Astrocyte (in vitro differentiated cells and primary cell): Measurements from ENCODE around the gene TRAPPC12. TPM values are rescaled to one million over a fixed set of nuclear protein-coding genes. Genes with fewer than 3 reads are reported as not detected.

Source experiments
- DNase-seq: peaks from one replicate; pipeline ENCODE4 v3.0.0-alpha.2; 2010; ENCODE audit warnings: low read depth
- FAIRE-seq: peaks from 2 replicates; lab custom pipeline; 2011; peaks lifted over from hg19 to GRCh38; lab: Jason Lieb, UNC
- H2AFZ ChIP-seq: 2 replicates; pipeline ENCODE4 v1.6.0; 2012; ENCODE audit warnings: low read depth, low read length, inconsistent platforms
- H3K27ac ChIP-seq: 2 replicates; pipeline ENCODE4 v1.5.1; 2011; ENCODE audit warnings: low read depth, low read length, inconsistent platforms
- H3K27me3 ChIP-seq: 2 replicates; pipeline ENCODE4 v1.6.0; 2011; ENCODE audit warnings: low read length, inconsistent platforms; ENCODE audit not compliant: insufficient read depth
- H3K36me3 ChIP-seq: 2 replicates; pipeline ENCODE4 v1.5.1; 2011; ENCODE audit warnings: low read length, inconsistent platforms; ENCODE audit not compliant: insufficient read depth
- H3K4me1 ChIP-seq: 2 replicates; pipeline ENCODE4 v1.5.1; 2011; ENCODE audit warnings: low read length, inconsistent platforms; ENCODE audit not compliant: insufficient read depth
- H3K4me2 ChIP-seq: 2 replicates; pipeline ENCODE4 v1.6.0; 2012; ENCODE audit warnings: low read length, inconsistent platforms
- H3K4me3 ChIP-seq: 2 replicates; pipeline ENCODE4 v1.5.1; 2011; ENCODE audit warnings: low read depth, mild to moderate bottlenecking, low read length, inconsistent platforms; ENCODE audit not compliant: insufficient read depth
- H3K79me2 ChIP-seq: 2 replicates; pipeline ENCODE4 v1.6.0; 2012; ENCODE audit warnings: mild to moderate bottlenecking, low read length, inconsistent platforms; ENCODE audit not compliant: insufficient read depth
- H3K9ac ChIP-seq: 2 replicates; pipeline ENCODE4 v1.6.0; 2012; ENCODE audit warnings: mild to moderate bottlenecking, low read length, inconsistent platforms
- H3K9me3 ChIP-seq: 2 replicates; pipeline ENCODE4 v1.5.1; 2012; ENCODE audit warnings: low read depth, mild to moderate bottlenecking, low read length, inconsistent platforms; ENCODE audit not compliant: insufficient read depth
- H4K20me1 ChIP-seq: 2 replicates; pipeline ENCODE4 v1.6.0; 2012; ENCODE audit warnings: low read length, inconsistent platforms; ENCODE audit not compliant: insufficient read depth
- H3K27ac Mint-ChIP-seq: one replicate; pipeline ENCODE4 v1.8.0; 2021; ENCODE audit warnings: mild to moderate bottlenecking, mixed read lengths; ENCODE audit not compliant: unreplicated experiment
- H3K27me3 Mint-ChIP-seq: one replicate; pipeline ENCODE4 v1.8.0; 2021; ENCODE audit warnings: low read depth, mixed read lengths; ENCODE audit not compliant: unreplicated experiment
- H3K36me3 Mint-ChIP-seq: one replicate; pipeline ENCODE4 v1.8.0; 2021; ENCODE audit warnings: low read depth, mixed read lengths; ENCODE audit not compliant: unreplicated experiment
- H3K4me1 Mint-ChIP-seq: one replicate; pipeline ENCODE4 v1.8.0; 2021; ENCODE audit warnings: low read depth, mixed read lengths; ENCODE audit not compliant: unreplicated experiment
- H3K4me3 Mint-ChIP-seq: one replicate; pipeline ENCODE4 v1.8.0; 2021; ENCODE audit warnings: mild to moderate bottlenecking, moderate library complexity, mixed read lengths; ENCODE audit not compliant: unreplicated experiment
- H3K9me3 Mint-ChIP-seq: one replicate; pipeline ENCODE4 v1.8.0; 2021; ENCODE audit warnings: mild to moderate bottlenecking, mixed read lengths; ENCODE audit not compliant: unreplicated experiment
- EZH2 ChIP-seq: IDR thresholded peaks from 2 replicates; pipeline ENCODE4 v1.6.1; 2012; ENCODE audit warnings: mild to moderate bottlenecking, low read length, inconsistent platforms; ENCODE audit not compliant: insufficient read depth
- total RNA-seq: library from RNA; stranded (reverse); gene quantifications from 2 replicates; pipeline ENCODE4 v1.2.1, GENCODE V29; 2021
- TF ChIP-seq, protein P1 (sequence below): IDR thresholded peaks from 2 replicates; pipeline ENCODE4 v1.5.1; 2011; ENCODE audit warnings: low read depth, mild to moderate bottlenecking, inconsistent platforms, low read length, moderate library complexity; ENCODE audit not compliant: insufficient read depth

Gene TRAPPC12
- total RNA-seq, 1 donor from 2014 or later, result 62.1 TPM

DNA sequence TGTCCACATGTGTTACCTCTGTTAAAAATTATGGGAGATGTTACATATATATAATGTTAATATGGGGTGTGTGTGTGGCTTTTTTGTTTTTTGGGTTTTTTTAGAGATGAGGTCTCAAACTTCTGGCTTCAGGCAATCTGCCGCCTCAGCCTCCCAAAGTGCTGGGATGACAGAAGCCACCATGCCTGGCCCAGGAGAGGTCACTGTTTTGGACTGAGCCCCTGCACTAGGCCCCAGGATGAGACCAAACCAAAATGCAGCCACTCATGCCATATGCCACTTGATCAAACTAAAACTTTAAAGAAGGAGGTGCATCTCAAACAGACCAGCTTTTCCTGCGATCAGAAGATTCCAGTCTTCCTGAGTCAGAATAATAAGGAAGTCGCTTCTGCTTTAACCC lies 137.3 kb downstream of the TRAPPC12 start:
- H3K4me3 ChIP-seq, result no peak overlapping the region
- DNase-seq, result no peak
- H2AFZ ChIP-seq, result no peak overlapping the region
- Mint-ChIP-seq H3K36me3 (peaks cover 15% of the 10 kb centered on the region), H3K4me1 (peaks cover 8% of the 10 kb centered on the region), H3K4me3 (no peak overlapping the region), H3K27ac (no peak overlapping the region), H3K27me3 (no peaks in the 10 kb centered on the region), H3K9me3 (peaks cover 7% of the 10 kb centered on the region)
- FAIRE-seq, result no peak
- H3K79me2 ChIP-seq, result peaks cover 19% of the 10 kb centered on the region
- H3K27me3 ChIP-seq, result no peaks in the 10 kb centered on the region
- no peaks in the 10 kb centered on the region for H3K9me3 ChIP-seq
- H4K20me1 ChIP-seq, result no peaks in the 10 kb centered on the region
- H3K4me2 ChIP-seq, result no peak overlapping the region
- TF ChIP-seq, protein P1, sequence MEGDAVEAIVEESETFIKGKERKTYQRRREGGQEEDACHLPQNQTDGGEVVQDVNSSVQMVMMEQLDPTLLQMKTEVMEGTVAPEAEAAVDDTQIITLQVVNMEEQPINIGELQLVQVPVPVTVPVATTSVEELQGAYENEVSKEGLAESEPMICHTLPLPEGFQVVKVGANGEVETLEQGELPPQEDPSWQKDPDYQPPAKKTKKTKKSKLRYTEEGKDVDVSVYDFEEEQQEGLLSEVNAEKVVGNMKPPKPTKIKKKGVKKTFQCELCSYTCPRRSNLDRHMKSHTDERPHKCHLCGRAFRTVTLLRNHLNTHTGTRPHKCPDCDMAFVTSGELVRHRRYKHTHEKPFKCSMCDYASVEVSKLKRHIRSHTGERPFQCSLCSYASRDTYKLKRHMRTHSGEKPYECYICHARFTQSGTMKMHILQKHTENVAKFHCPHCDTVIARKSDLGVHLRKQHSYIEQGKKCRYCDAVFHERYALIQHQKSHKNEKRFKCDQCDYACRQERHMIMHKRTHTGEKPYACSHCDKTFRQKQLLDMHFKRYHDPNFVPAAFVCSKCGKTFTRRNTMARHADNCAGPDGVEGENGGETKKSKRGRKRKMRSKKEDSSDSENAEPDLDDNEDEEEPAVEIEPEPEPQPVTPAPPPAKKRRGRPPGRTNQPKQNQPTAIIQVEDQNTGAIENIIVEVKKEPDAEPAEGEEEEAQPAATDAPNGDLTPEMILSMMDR, result no peak
- TF ChIP-seq EZH2, result no peak
- H3K4me1 ChIP-seq, result peaks cover 4% of the 10 kb centered on the region
- no peak overlapping the region for H3K9ac ChIP-seq
- peaks cover 10% of the 10 kb centered on the region for H3K36me3 ChIP-seq
- H3K27ac ChIP-seq, result no peak overlapping the region

DNA sequence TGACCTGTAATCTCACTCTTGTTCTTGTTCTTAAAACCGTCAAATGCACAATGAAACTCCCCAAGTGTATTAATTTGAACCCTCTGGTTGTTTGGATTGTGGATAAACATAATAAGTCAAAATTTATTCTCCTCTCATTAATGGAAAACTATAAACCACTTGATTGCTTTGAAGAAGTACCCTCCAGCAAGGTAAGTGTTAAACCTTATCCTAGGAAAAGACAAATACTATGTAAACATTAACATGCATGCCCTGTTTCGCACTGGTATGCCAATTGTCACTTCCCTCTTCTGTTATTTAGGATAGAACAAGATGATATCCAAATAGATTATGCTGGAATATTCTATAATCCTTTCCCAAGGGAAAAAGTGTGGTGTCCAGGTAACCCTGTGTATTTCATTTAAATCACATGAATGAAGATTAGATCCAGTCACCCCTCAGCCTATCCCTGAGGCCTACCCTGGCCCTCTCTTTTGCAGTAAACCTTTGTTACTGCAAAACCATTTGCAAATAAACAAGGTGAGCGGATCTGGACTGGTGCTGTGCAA lies 138.5 kb downstream of the TRAPPC12 start:
- peak overlapping the region; percentile 91 for H3K4me3 Mint-ChIP-seq
- H2AFZ ChIP-seq, result peak overlapping the region; percentile 81

More for the DNA sequence above, 138.5 kb downstream of the TRAPPC12 start:
- no peaks in the 10 kb centered on the region for H4K20me1 ChIP-seq
- H3K27me3 ChIP-seq, result no peaks in the 10 kb centered on the region
- no peak overlapping the region for H3K27ac Mint-ChIP-seq
- peaks cover 4% of the 10 kb centered on the region for H3K4me1 ChIP-seq
- H3K27me3 Mint-ChIP-seq, result no peaks in the 10 kb centered on the region
- FAIRE-seq, result no peak
- H3K4me3 ChIP-seq, result peak overlapping the region; percentile 85
- peaks cover 19% of the 10 kb centered on the region for H3K79me2 ChIP-seq
- H3K9ac ChIP-seq, result peak overlapping the region; percentile 87
- peak overlapping the region; percentile 87 for H3K4me2 ChIP-seq
- H3K9me3 ChIP-seq, result no peaks in the 10 kb centered on the region
- peak overlapping the region; percentile 89 for H3K27ac ChIP-seq
- H3K9me3 Mint-ChIP-seq, result peaks cover 7% of the 10 kb centered on the region
- TF ChIP-seq, protein P1, result no peak
- no peak for TF ChIP-seq EZH2
- peaks cover 8% of the 10 kb centered on the region for H3K4me1 Mint-ChIP-seq
- DNase-seq, result no peak
- peaks cover 11% of the 10 kb centered on the region for H3K36me3 Mint-ChIP-seq
- peaks cover 5% of the 10 kb centered on the region for H3K36me3 ChIP-seq
